NCI-H526 treated with DMSO at 0.1 percent for 48 hours (cell line): ENCODE data around the gene DPCD.

Experiments used
- DNase-seq: peaks from one replicate; lab custom pipeline; 2025; lab: John Stamatoyannopoulos, UW

Gene DPCD

GRCh38 chr10:101587725-101588653 is at the start of gene DPCD, which contains the start of gene POLL:
DPCD (plus strand) TSS chr10:101588321; CDS start chr10:101588337, 16 bp downstream.
POLL (minus strand) TSS chr10:101588257; CDS start chr10:101587360, 897 bp downstream.
- DNase-seq, result peak; percentile 74

GRCh38 chr10:101538446-101538845 is 49.7 kb upstream of the DPCD start:
- DNase-seq, result no peak

GRCh38 chr10:101545898-101546297 is 42.2 kb upstream of the DPCD start:
- DNase-seq, result no peak

- DNase-seq, result no peak
Observed at GRCh38 chr10:101550965-101551364, 37.2 kb upstream of the DPCD start.

GRCh38 chr10:101552442-101552841 is 35.7 kb upstream of the DPCD start:
- no peak for DNase-seq

GRCh38 chr10:101557541-101557940 is 30.6 kb upstream of the DPCD start:
- no peak for DNase-seq

- DNase-seq, result no peak
Observed at GRCh38 chr10:101558204-101558603, 29.9 kb upstream of the DPCD start.

GRCh38 chr10:101558671-101559595 is 29.2 kb upstream of the DPCD start:
- no peak for DNase-seq

- no peak for DNase-seq
Observed at GRCh38 chr10:101559596-101560297, 28.4 kb upstream of the DPCD start.

- DNase-seq, result no peak
Observed at GRCh38 chr10:101560298-101561067, 27.6 kb upstream of the DPCD start.

GRCh38 chr10:101561068-101561915 is 26.8 kb upstream of the DPCD start:
- no peak for DNase-seq

- DNase-seq, result no peak
Observed at GRCh38 chr10:101562231-101562630, 25.9 kb upstream of the DPCD start.

GRCh38 chr10:101563007-101563406 is 25.1 kb upstream of the DPCD start:
- DNase-seq, result no peak

GRCh38 chr10:101563497-101564040 is 24.6 kb upstream of the DPCD start:
- DNase-seq, result no peak

GRCh38 chr10:101564490-101564991 is 23.6 kb upstream of the DPCD start:
- DNase-seq, result no peak

- no peak for DNase-seq
Observed at GRCh38 chr10:101565370-101565900, 22.7 kb upstream of the DPCD start.

GRCh38 chr10:101565936-101566332 is 22.2 kb upstream of the DPCD start:
- DNase-seq, result no peak

GRCh38 chr10:101566333-101567164 is 21.6 kb upstream of the DPCD start:
- no peak for DNase-seq
